ENCODE results near the gene FOXD1.
"Not testable (repeated sequence)": the region's sequence is repeated elsewhere in the genome, so short reads cannot be mapped to it uniquely, and the experiment has no call there.

Gene FOXD1

DNA sequence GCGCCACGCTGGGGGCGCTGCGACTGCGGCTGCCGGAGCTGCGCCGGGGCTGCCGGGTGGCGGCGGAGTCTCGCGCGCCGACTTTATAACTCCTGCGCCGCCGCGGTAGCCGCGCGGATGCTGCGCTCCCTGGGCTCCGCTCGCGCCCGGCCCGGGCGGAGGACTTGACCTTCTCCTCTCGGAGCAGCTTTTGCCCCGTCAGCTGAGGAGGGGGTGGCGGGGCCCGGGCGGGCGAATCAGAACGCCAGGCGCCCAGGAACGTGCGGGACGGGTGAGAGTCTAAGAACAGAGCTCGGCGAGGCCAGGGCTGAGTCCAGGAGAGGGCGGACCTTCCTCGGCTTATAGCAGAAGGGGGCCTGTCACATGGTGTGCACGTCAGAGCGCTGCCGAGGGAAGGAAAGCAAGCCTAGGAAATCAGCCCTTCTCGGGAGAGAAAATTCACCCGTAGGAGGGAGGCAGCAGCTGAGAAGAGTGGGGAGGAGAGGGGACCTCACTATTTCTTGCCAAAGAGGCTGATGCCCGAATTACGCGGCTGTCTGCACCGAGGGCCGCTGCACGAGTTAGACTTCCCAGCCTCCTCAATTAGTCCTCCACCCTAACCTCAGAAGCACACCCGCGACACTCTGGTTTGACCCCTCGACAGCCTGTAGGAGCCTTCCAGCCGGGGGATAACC is at the start of gene FOXD1:
TSS of gene FOXD1 (minus strand) at position 315 of the 674 bp plus-strand sequence. CDS start 415 bp downstream, outside the sequence.
- DNase-seq: no peak

- no peak for DNase-seq
Observed at GRCh38 chr5:73497497-73498056, 49.0 kb upstream of the FOXD1 start.

GRCh38 chr5:73496984-73497457 is 48.4 kb upstream of the FOXD1 start:
- peak; percentile 75 for DNase-seq

GRCh38 chr5:73495772-73496335 is 47.3 kb upstream of the FOXD1 start:
- DNase-seq: no peak

- DNase-seq: no peak
Observed at GRCh38 chr5:73494721-73495120, 46.1 kb upstream of the FOXD1 start.

- no peak for DNase-seq
Observed at GRCh38 chr5:73493421-73493820, 44.8 kb upstream of the FOXD1 start.

- DNase-seq: no peak
Observed at GRCh38 chr5:73491155-73491554, 42.6 kb upstream of the FOXD1 start.

GRCh38 chr5:73490088-73490487 is 41.5 kb upstream of the FOXD1 start:
- no peak for DNase-seq

DNA sequence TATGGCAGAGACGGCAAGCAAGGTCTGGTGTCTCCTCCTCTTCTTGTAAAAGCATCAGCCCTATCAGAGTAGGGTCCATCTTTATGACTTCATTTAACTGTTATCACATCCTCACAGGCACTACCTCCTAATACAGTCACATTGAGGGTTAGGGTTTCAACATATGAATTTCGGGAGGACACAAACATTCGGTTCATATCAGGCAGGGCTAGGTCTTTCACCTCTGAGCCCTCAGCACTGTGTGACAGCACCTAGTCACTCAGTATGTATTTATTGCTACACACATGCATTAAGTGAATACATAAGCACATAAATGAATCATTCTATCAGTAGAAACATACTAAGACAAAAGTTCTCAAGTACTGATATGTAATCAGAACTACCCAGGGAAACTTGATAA is 40.2 kb upstream of the FOXD1 start:
- no peak for DNase-seq

DNA sequence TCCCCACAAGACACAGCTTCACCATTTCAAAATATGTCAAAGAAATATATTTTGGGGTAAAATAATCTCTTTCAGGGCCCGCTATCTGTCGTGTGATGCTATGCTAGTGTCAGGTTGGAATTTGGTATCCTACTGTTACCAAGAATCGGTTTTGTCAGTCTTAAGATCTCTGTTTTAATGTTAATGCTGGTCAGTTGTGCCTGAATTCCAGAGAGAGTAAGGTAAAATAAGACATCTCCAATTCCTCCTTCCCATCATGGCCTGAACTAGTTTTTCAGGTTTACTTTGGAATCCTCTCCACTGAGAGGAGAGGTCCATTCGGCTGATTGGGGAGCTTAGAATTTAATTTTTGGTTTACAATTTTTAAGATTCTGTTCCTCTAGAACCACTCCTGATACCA is 39.2 kb upstream of the FOXD1 start:
- DNase-seq: no peak

DNA sequence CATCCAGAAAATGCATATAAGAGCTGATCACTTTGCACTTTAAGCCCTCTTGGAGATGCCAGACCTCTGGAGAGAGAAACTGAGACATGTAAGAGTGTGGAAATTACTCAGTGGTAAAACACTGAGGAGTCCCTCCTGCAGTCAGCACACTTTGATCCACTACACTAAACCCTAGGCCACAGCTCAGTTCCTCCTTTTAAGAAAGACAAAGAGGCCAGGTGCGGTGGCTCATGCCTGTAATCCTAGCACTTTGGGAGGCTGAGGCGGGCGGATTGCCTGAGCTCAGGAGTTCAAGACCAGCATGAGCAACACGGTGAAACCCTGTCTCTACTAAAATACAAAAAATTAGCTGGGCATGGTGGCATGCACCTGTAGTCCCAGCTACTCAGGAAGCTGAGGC is 38.7 kb upstream of the FOXD1 start:
- DNase-seq: not testable (repeated sequence)

GRCh38 chr5:73486119-73486899 is 37.7 kb upstream of the FOXD1 start:
- DNase-seq: no peak

DNA sequence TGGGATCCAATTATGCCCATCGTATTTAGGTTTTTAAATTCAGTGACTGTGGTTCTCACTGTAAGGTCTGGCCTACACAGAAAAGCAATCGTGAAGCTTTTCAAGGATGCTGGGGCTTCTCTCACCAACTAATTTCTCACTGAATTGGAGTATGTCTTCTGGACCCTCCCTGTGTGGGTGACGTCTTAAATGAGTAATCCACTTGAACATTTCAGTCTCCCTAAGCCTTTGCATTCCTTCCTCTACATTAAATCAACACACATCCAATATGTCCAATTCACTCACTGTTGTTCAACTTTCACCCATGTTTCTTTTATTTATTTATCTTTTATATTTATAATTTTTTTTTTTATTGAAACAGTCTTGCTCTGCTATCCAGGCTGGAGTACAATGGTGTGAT is 37.1 kb upstream of the FOXD1 start:
- no peak for DNase-seq

DNA sequence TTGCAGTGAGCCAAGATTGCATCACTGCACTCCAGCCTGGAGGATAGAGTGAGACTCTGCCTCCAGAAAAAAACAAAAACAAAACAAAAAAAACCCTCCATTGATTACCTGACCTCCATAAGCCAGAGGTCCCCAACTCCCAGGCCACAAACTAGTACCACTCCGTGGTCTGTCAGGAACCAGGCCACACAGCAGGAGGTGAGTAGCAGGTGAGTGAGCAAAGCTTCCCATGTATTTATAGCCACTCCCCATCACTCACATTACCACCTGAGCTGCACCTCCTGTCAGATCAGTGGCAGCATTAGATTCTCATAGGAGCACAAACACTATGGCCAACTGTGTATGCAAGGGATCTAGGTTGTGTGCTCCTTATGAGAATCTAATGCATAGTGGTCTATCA is 35.9 kb upstream of the FOXD1 start:
- DNase-seq: no peak

DNA sequence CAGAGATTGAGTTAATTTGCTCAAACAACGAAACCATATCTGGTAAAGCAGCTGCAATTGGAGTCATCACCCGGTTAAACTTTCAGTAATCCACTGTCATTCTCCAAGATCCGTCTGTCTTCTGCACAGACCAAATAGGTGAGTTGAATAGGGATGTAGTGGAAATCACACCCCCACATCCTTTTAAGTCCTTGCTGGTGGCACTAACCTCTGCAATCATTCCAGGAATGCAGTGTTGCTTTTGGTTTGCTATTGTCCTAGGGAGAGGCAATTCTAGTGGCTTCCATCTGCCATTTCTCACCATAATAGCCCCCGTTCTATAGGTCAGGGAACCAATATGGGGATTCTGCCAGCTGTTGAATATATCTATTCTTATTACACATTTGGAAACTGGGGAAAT is 35.1 kb upstream of the FOXD1 start:
- DNase-seq: no peak

- no peak for DNase-seq
Observed at GRCh38 chr5:73482383-73483136, 34.0 kb upstream of the FOXD1 start.

GRCh38 chr5:73480500-73480899 is 31.9 kb upstream of the FOXD1 start:
- DNase-seq: no peak

DNA sequence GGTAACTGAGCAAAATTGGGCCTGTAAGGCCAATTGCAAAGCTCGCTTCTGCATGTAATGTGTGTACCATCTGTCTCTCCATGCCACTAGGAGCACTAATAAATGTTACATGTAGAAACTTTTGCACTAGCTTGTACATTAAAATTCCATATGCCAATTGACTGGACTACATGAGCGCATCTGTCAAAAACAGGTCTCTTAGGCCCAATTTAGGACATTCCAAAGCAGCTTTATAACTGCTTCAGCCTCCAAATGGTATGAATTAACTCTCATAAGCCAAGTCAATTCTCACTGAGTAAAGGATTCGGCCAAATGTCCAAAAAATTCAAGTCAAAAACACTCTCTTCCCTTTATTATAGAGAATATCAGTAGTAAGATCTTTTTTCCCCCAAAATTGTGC is 23.5 kb upstream of the FOXD1 start:
- DNase-seq: no peak

- DNase-seq: no peak
Observed at GRCh38 chr5:73471654-73472053, 23.1 kb upstream of the FOXD1 start.

GRCh38 chr5:73469878-73470277 is 21.3 kb upstream of the FOXD1 start:
- no peak for DNase-seq

DNA sequence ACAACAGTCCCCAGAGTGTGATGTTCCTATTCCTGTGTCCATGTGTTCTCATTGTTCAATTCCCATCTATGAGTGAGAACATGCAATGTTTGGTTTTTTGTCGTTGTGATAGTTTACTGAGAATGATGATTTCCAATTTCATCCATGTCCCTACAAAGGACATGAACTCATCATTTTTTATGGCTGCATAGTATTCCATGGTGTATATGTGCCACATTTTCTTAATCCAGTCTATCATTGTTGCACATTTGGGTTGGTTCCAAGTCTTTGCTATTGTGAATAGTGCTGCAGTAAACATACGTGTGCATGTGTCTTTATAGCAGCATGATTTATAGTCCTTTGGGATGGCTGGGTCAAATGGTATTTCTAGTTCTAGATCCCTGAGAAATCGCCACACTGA is 20.1 kb upstream of the FOXD1 start:
- DNase-seq: not testable (repeated sequence)

DNA sequence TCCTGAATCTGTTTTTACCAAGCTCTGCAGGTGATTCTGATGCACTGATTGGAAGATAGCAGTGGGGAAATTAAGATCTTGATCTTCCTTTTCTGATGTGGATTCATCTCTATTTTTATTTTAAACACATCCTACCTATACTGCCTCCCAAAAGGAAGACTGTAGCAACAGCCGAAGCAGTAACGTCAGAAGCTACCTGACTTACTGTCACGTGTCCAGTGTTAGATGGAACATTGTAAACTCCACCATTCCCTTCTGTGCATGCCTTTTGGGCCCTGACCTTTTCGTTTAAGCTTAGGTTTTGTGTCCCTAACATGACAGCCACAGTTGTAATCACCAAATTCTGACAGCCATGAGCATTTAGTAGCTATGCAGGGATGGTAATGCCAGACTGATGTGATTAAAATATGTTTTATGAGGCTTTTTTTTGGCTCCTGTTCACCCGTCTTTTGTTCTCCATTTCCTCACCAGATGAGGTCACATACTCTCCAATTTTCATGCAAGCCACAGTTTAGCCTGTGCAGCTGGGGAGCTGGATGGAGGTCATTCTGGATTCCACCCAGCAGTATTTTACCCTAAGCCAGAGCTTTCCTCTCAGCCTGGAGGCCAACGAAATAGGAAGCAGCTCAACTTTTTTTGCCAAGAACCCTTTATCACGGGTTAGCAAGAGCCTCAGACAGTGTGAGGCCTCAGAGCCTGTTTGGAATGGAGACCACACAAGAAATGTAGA is 15.6 kb upstream of the FOXD1 start:
- no peak for DNase-seq

All from SHP77 treated with DMSO at 0.1 percent for 48 hours (cell line).